Stimulated activated CD8-positive, alpha-beta memory T cell treated with anti-CD3 and anti-CD28 coated beads, Interleukin-15, amount 100 ng/mL, for 48 hours (primary cell): ENCODE results near the gene ROR2.

Experiments used
- DNase-seq, 2 donors: peaks; one replicate each; pipeline ENCODE4 v3.0.0-alpha.2; 2020; ENCODE audit warnings: low read depth in 2 of 2

The ROR2 gene

GRCh38 chr9:91818647-91819403 is 131.2 kb downstream of the ROR2 start:
- no peak for DNase-seq

- DNase-seq, result no peak
Measured at GRCh38 chr9:91818225-91818585, 131.8 kb downstream of the ROR2 start.

- no peak for DNase-seq
Measured at GRCh38 chr9:91817493-91818224, 132.4 kb downstream of the ROR2 start.

GRCh38 chr9:91817106-91817492 is 132.9 kb downstream of the ROR2 start:
- DNase-seq, result no peak

- DNase-seq, result no peak
Measured at GRCh38 chr9:91816356-91816755, 133.7 kb downstream of the ROR2 start.

GRCh38 chr9:91815896-91816295 is 134.1 kb downstream of the ROR2 start:
- DNase-seq, result no peak

- DNase-seq, result no peak
Measured at GRCh38 chr9:91814753-91815152, 135.3 kb downstream of the ROR2 start.

GRCh38 chr9:91814201-91814600 is 135.8 kb downstream of the ROR2 start:
- DNase-seq, result no peak

GRCh38 chr9:91813176-91813795 is 136.7 kb downstream of the ROR2 start:
- DNase-seq, result no peak

- DNase-seq, result no peak
Measured at GRCh38 chr9:91812191-91812590, 137.8 kb downstream of the ROR2 start.

- no peak for DNase-seq
Measured at GRCh38 chr9:91811024-91811909, 138.8 kb downstream of the ROR2 start.

- DNase-seq, result no peak
Measured at GRCh38 chr9:91810286-91810905, 139.6 kb downstream of the ROR2 start.

GRCh38 chr9:91809581-91810285 is 140.3 kb downstream of the ROR2 start:
- DNase-seq, result no peak

GRCh38 chr9:91807643-91808246 is 142.3 kb downstream of the ROR2 start:
- no peak for DNase-seq

GRCh38 chr9:91805031-91805430 is 145.0 kb downstream of the ROR2 start:
- DNase-seq, result no peak

GRCh38 chr9:91803970-91804752 is 145.9 kb downstream of the ROR2 start:
- no peak for DNase-seq

- DNase-seq, result peak in 1 of 2 donors; percentile 9
Measured at GRCh38 chr9:91803151-91803940, 146.7 kb downstream of the ROR2 start.

GRCh38 chr9:91802391-91802790 is 147.6 kb downstream of the ROR2 start:
- no peak for DNase-seq
